Measurements from ENCODE around the gene MBD3L5.

GRCh38 chr19:6987850-6988249 lies 42.5 kb upstream of the MBD3L5 start:
- TF ChIP-seq CTCF (IDR thresholded peaks at IDR 0.05) (no peak), POLR2A (IDR thresholded peaks at IDR 0.05) (no peak)

Data from testis (tissue), 2 donors.